DND-41 (cell line): ENCODE results near the gene GPER1.

Experiments used
- ATAC-seq: fragments of 200-7000 bp; cut with Tn5 transposase; 3 replicates; pipeline ENCODE4 v1.9.1; 2021; ENCODE audit warnings: low read depth; ENCODE audit not compliant: insufficient read depth
- DNase-seq: peaks from one replicate; pipeline ENCODE4 v3.0.0-alpha.2; 2020
- H2AFZ ChIP-seq: 2 replicates; pipeline ENCODE4 v1.6.0; 2012; ENCODE audit warnings: low read depth, low read length
- H3K27ac ChIP-seq: 2 replicates; pipeline ENCODE4 v1.5.1; 2012; ENCODE audit warnings: low read length, inconsistent platforms
- H3K27me3 ChIP-seq: fragments of 200-600 bp; sonication (generic); 2 replicates; pipeline ENCODE4 v1.6.0; 2012; ENCODE audit warnings: low read length, mild to moderate bottlenecking, inconsistent platforms; ENCODE audit not compliant: insufficient read depth, poor library complexity
- H3K36me3 ChIP-seq: 2 replicates; pipeline ENCODE4 v1.5.1; 2012; ENCODE audit warnings: low read length, inconsistent platforms; ENCODE audit not compliant: insufficient read depth
- H3K4me1 ChIP-seq: 2 replicates; pipeline ENCODE4 v1.5.1; 2012; ENCODE audit warnings: mild to moderate bottlenecking, low read length; ENCODE audit not compliant: insufficient read depth
- H3K4me2 ChIP-seq: 2 replicates; pipeline ENCODE4 v1.6.0; 2012; ENCODE audit warnings: mild to moderate bottlenecking, moderate library complexity, low read length, inconsistent platforms; ENCODE audit not compliant: insufficient read depth
- H3K4me3 ChIP-seq, 2 experiments: fragments of 200-600 bp in 1 of 2; shearing (Covaris generic) in 1 of 2; 2 replicates each; pipeline ENCODE4 v1.5.1; 2012 to 2016; ENCODE audit warnings: inconsistent platforms in 2 of 2, low read length in 2 of 2, mild to moderate bottlenecking in 2 of 2, low read depth in 1 of 2, moderate library complexity in 1 of 2
- H3K79me2 ChIP-seq: 2 replicates; pipeline ENCODE4 v1.6.0; 2012; ENCODE audit warnings: low read length, inconsistent platforms; ENCODE audit not compliant: insufficient read depth
- H3K9ac ChIP-seq: 2 replicates; pipeline ENCODE4 v1.6.0; 2012; ENCODE audit warnings: low read depth, mild to moderate bottlenecking, inconsistent platforms, low read length, moderate library complexity
- H3K9me3 ChIP-seq: 2 replicates; pipeline ENCODE4 v1.5.1; 2012; ENCODE audit warnings: low read length, moderate library complexity, mild to moderate bottlenecking, inconsistent platforms; ENCODE audit not compliant: insufficient read depth, severe bottlenecking
- H4K20me1 ChIP-seq: 2 replicates; pipeline ENCODE4 v1.6.0; 2012; ENCODE audit warnings: low read length; ENCODE audit not compliant: insufficient read depth
- EZH2 ChIP-seq: IDR thresholded peaks from 3 replicates; pipeline ENCODE4 v1.6.1; 2012; ENCODE audit warnings: borderline replicate concordance, low read depth, mild to moderate bottlenecking, moderate library complexity, low read length, inconsistent platforms; ENCODE audit not compliant: severe bottlenecking
- TF ChIP-seq, protein P1 (sequence below): IDR thresholded peaks from 2 replicates; pipeline ENCODE4 v1.5.1; 2012; ENCODE audit warnings: borderline replicate concordance, low read length, moderate library complexity, mild to moderate bottlenecking; ENCODE audit not compliant: poor library complexity, severe bottlenecking; ENCODE audit errors: extremely low read depth

The GPER1 gene

DNA sequence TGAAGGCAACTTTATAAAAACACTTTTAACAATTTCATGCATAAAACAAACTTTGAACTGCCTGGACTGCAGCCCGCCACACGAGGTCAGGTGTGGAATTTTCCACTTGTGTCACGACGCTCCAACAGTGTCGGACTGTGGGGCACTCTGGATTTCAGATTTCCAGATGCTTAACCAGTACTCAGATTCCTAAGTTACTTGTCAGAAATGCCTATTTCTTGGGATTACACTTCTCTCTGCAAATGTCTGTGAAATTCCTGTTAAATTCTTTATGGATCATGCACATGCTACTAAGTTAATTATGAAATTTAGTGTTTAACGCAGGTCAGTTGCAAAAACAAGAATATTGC, 473 bp upstream of the GPER1 start:
- no peak overlapping the region for H3K9ac ChIP-seq
- H3K36me3 ChIP-seq, result peaks cover 7% of the 10 kb centered on the region; the same call in 1 of the 2 replicates
- H3K27ac ChIP-seq, result no peak overlapping the region
- TF ChIP-seq EZH2, result no peak
- TF ChIP-seq, protein P1, sequence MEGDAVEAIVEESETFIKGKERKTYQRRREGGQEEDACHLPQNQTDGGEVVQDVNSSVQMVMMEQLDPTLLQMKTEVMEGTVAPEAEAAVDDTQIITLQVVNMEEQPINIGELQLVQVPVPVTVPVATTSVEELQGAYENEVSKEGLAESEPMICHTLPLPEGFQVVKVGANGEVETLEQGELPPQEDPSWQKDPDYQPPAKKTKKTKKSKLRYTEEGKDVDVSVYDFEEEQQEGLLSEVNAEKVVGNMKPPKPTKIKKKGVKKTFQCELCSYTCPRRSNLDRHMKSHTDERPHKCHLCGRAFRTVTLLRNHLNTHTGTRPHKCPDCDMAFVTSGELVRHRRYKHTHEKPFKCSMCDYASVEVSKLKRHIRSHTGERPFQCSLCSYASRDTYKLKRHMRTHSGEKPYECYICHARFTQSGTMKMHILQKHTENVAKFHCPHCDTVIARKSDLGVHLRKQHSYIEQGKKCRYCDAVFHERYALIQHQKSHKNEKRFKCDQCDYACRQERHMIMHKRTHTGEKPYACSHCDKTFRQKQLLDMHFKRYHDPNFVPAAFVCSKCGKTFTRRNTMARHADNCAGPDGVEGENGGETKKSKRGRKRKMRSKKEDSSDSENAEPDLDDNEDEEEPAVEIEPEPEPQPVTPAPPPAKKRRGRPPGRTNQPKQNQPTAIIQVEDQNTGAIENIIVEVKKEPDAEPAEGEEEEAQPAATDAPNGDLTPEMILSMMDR, result no peak
- H3K9me3 ChIP-seq, result no peaks in the 10 kb centered on the region
- H3K4me1 ChIP-seq, result peaks cover 12% of the 10 kb centered on the region
- no peak overlapping the region for H3K4me3 ChIP-seq
- no peak for ATAC-seq
- H2AFZ ChIP-seq, result no peak overlapping the region
- H4K20me1 ChIP-seq, result peaks cover 26% of the 10 kb centered on the region; the same call in 1 of the 2 replicates
- no peak overlapping the region for H3K4me2 ChIP-seq
- DNase-seq, result no peak
- H3K79me2 ChIP-seq, result no peaks in the 10 kb centered on the region
- no peaks in the 10 kb centered on the region for H3K27me3 ChIP-seq

GRCh38 chr7:1090236-1090635, 2.3 kb downstream of the GPER1 start:
- ATAC-seq (no peak), DNase-seq (no peak)
- H3K4me2 ChIP-seq, result no peak overlapping the region
- no peaks in the 10 kb centered on the region for H3K9me3 ChIP-seq
- H2AFZ ChIP-seq, result no peak overlapping the region
- TF ChIP-seq, protein P1, result no peak
- H3K27ac ChIP-seq, result no peak overlapping the region
- H3K27me3 ChIP-seq, result no peaks in the 10 kb centered on the region
- no peaks in the 10 kb centered on the region for H3K79me2 ChIP-seq
- peaks cover 12% of the 10 kb centered on the region for H3K4me1 ChIP-seq
- H3K36me3 ChIP-seq, result peaks cover 7% of the 10 kb centered on the region; the same call in 1 of the 2 replicates
- H3K9ac ChIP-seq, result no peak overlapping the region
- H4K20me1 ChIP-seq, result peaks cover 25% of the 10 kb centered on the region; the same call in 1 of the 2 replicates
- H3K4me3 ChIP-seq, result no peak overlapping the region

DNA sequence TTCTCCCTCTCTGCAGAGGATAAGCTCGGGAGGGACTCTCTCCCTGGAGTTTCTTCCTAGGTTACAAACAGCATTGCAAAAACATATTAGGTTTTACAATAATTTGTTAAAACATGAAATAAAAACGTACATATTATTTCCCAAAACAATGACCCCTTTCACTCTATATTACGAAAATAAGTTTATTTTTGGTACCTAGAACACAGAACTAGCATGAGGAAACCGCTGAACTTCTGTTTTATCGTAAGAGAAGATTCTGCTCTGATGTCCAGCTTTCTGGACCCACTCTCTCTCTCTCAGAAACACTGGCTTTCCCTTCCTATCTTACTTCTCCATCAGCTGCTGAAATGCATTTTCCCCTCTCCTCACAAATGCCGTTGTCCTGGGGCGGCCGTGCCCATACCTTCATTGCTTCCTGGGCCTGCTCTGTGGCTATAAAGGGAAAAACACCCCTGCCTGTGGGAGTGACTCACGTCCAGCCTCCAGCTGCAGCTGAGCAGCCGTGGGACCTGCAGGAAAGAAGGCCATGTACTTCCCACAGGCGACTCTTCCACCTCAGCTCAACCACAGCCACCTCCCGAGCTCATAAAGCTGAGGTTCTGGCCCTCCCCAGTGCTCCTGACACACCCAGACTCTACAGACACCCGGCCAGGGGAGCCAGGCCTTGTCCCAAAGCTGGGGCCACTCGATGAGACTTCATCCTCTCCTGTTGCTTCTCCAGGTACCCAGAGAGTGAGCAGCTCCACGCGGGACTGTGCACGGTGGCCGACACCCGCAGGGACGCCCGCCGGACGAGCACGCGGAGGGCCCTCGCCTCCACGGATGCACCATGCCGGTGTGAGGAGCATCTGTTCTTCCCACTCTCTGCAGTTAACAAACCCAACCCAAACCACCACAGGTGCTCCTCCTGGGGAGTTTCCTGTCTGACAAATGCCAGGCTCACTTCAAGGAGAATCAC, 3.1 kb downstream of the GPER1 start:
- H3K4me1 ChIP-seq, result peaks cover 12% of the 10 kb centered on the region
- no peaks in the 10 kb centered on the region for H3K27me3 ChIP-seq
- peaks cover 7% of the 10 kb centered on the region; the same call in 1 of the 2 replicates for H3K36me3 ChIP-seq
- no peak overlapping the region for H3K27ac ChIP-seq
- H3K79me2 ChIP-seq, result no peaks in the 10 kb centered on the region
- H3K4me3 ChIP-seq, result no peak overlapping the region
- H4K20me1 ChIP-seq, result peaks cover 28% of the 10 kb centered on the region; the same call in 1 of the 2 replicates
- ATAC-seq (no peak), DNase-seq (no peak)
- no peaks in the 10 kb centered on the region for H3K9me3 ChIP-seq
- no peak overlapping the region for H3K9ac ChIP-seq
- H2AFZ ChIP-seq, result no peak overlapping the region
- TF ChIP-seq, protein P1, result no peak
- TF ChIP-seq EZH2, result no peak
- H3K4me2 ChIP-seq, result no peak overlapping the region
